HG02588 (cell line): ENCODE data around the gene CLDN2.
"Not testable (repeated sequence)": the region's sequence is repeated elsewhere in the genome, so short reads cannot be mapped to it uniquely, and the experiment has no call there.

Source experiments
- ATAC-seq: cut with Tn5 transposase; IDR thresholded peaks from one replicate; pipeline ENCODE4 v1.9.1; 2021; ENCODE audit warnings: mild to moderate bottlenecking, moderate library complexity; ENCODE audit not compliant: unreplicated experiment

The CLDN2 gene

GRCh38 chrX:106919932-106920452, at the start of gene CLDN2:
Gene CLDN2, plus strand, starts transcription at chrX:106920402. Its CDS starts 7,827 bp downstream, at chrX:106928229.
- ATAC-seq, result no peak

GRCh38 chrX:106872796-106873195, 47.4 kb upstream of the CLDN2 start:
- ATAC-seq, result not testable (repeated sequence)

- ATAC-seq, result no peak
Measured at GRCh38 chrX:106874075-106874474, 46.1 kb upstream of the CLDN2 start.

- no peak for ATAC-seq
Measured at GRCh38 chrX:106875151-106875550, 45.1 kb upstream of the CLDN2 start.

GRCh38 chrX:106889468-106889867, 30.7 kb upstream of the CLDN2 start:
- ATAC-seq, result no peak

- ATAC-seq, result no peak
Measured at GRCh38 chrX:106891762-106892460, 28.3 kb upstream of the CLDN2 start.

GRCh38 chrX:106894392-106894909, 25.8 kb upstream of the CLDN2 start:
- ATAC-seq, result peak; percentile 54

GRCh38 chrX:106894978-106895452, 25.2 kb upstream of the CLDN2 start:
- ATAC-seq, result no peak

- ATAC-seq, result no peak
Measured at GRCh38 chrX:106897259-106897658, 22.9 kb upstream of the CLDN2 start.

- peak; percentile 81 for ATAC-seq
Measured at GRCh38 chrX:106898462-106898861, 21.7 kb upstream of the CLDN2 start.

- no peak for ATAC-seq
Measured at GRCh38 chrX:106899276-106899675, 20.9 kb upstream of the CLDN2 start.

GRCh38 chrX:106899841-106900240, 20.4 kb upstream of the CLDN2 start:
- no peak for ATAC-seq

GRCh38 chrX:106901341-106901740, 18.9 kb upstream of the CLDN2 start:
- no peak for ATAC-seq

- no peak for ATAC-seq
Measured at GRCh38 chrX:106901781-106902219, 18.4 kb upstream of the CLDN2 start.

- ATAC-seq, result no peak
Measured at GRCh38 chrX:106902684-106903083, 17.5 kb upstream of the CLDN2 start.

GRCh38 chrX:106903291-106903824, 16.8 kb upstream of the CLDN2 start, which contains the start of gene RIPPLY1:
Gene RIPPLY1, minus strand, starts transcription at chrX:106903341. Its CDS starts 54 bp downstream, at chrX:106903287.
- peak; percentile 45 for ATAC-seq

GRCh38 chrX:106903856-106904528, 16.2 kb upstream of the CLDN2 start:
- no peak for ATAC-seq

GRCh38 chrX:106905064-106905708, 15.0 kb upstream of the CLDN2 start:
- no peak for ATAC-seq

GRCh38 chrX:106906361-106906760, 13.8 kb upstream of the CLDN2 start:
- ATAC-seq, result no peak

GRCh38 chrX:106912864-106913263, 7.3 kb upstream of the CLDN2 start:
- ATAC-seq, result no peak
